A673 (cell line): ENCODE data around the gene DEFB124. TPM values are rescaled to one million over a fixed set of nuclear protein-coding genes. Genes with fewer than 3 reads are reported as not detected.

ENCODE experiments used
- BruUV-seq: library from RNA; stranded (reverse); fragments of 400-500 nt; replicated peaks from 2 replicates; lab custom pipeline; 2021; lab: Mats Ljungman, UMichigan
- CTCF ChIA-PET: fragments of 300-600 bp; sonication (Branson Sonifier 250); formaldehyde crosslinking; loops from one replicate; lab custom pipeline; 2022; ENCODE audit warnings: antibody characterized with exemption; lab: Charles Lee
- POLR2A ChIA-PET: fragments of 300-600 bp; sonication (Branson Sonifier 250); formaldehyde crosslinking; loops from one replicate; lab custom pipeline; 2022; ENCODE audit warnings: antibody characterized with exemption; ENCODE audit not compliant: low non-redundant PET; lab: Charles Lee
- DNase-seq: peaks from one replicate; pipeline ENCODE4 v3.0.0-alpha.2; 2015; ENCODE audit warnings: low spot score
- H3K27ac ChIP-seq: fragments of 200-600 bp; sonication (generic); 2 replicates; pipeline ENCODE4 v1.5.1; 2016; ENCODE audit warnings: mixed run types, low read depth, mild to moderate bottlenecking, mixed read lengths, antibody characterized with exemption, low read length; ENCODE audit not compliant: poor library complexity, severe bottlenecking
- H3K27me3 ChIP-seq: fragments of 200-600 bp; sonication (generic); replicated peaks from 2 replicates; pipeline ENCODE4 v1.6.1; 2017; ENCODE audit warnings: mixed run types, low read depth, mild to moderate bottlenecking, mixed read lengths, antibody characterized with exemption, low read length; ENCODE audit not compliant: insufficient read depth, poor library complexity
- H3K36me3 ChIP-seq: fragments of 200-600 bp; sonication (generic); 2 replicates; pipeline ENCODE4 v1.6.1; 2016; ENCODE audit warnings: mixed run types, mild to moderate bottlenecking, mixed read lengths, antibody characterized with exemption, low read length; ENCODE audit not compliant: insufficient read depth, poor library complexity, severe bottlenecking
- H3K4me1 ChIP-seq: fragments of 200-600 bp; sonication (generic); 2 replicates; pipeline ENCODE4 v1.6.1; 2017; ENCODE audit warnings: mixed run types, mild to moderate bottlenecking, mixed read lengths, antibody characterized with exemption, low read length; ENCODE audit not compliant: insufficient read depth, poor library complexity, severe bottlenecking
- H3K4me3 ChIP-seq: fragments of 200-600 bp; sonication (generic); 2 replicates; pipeline ENCODE4 v1.5.1; 2016; ENCODE audit warnings: low read depth, mixed run types, mild to moderate bottlenecking, mixed read lengths, low read length; ENCODE audit not compliant: poor library complexity, severe bottlenecking
- H3K9me3 ChIP-seq: fragments of 200-600 bp; sonication (generic); 2 replicates; pipeline ENCODE4 v1.6.1; 2016; ENCODE audit warnings: mixed run types, low read depth, mild to moderate bottlenecking, mixed read lengths, antibody characterized with exemption, low read length; ENCODE audit not compliant: poor library complexity, severe bottlenecking
- EZH2 ChIP-seq: fragments of 200-600 bp; sonication (generic); IDR thresholded peaks from 2 replicates; pipeline ENCODE4 v1.6.1; 2017; ENCODE audit warnings: borderline replicate concordance, low read depth, mild to moderate bottlenecking, mixed read lengths, antibody characterized with exemption, low read length; ENCODE audit not compliant: poor library complexity, severe bottlenecking
- intact Hi-C: fragments of 100-400 bp; cut with micrococcal nuclease; formaldehyde crosslinking; loops from one replicate; pipeline ENCODE4 v1.10.0; 2022; ENCODE audit not compliant: unreplicated experiment
- total RNA-seq: library from RNA; stranded (reverse); gene quantifications from 2 replicates; pipeline ENCODE4 v1.2.3, GENCODE V29; 2021
- TF ChIP-seq, protein P1 (sequence below): fragments of 300-800, 200-600 bp; sonication (generic); conservative IDR thresholded peaks from 2 replicates; pipeline ENCODE4 v1.5.1; 2017; ENCODE audit warnings: low read depth, mild to moderate bottlenecking, antibody characterized with exemption, low read length, moderate library complexity, mixed read lengths

Gene DEFB124
- total RNA-seq, 1 experiment from 2014 or later, result not detected

DNA sequence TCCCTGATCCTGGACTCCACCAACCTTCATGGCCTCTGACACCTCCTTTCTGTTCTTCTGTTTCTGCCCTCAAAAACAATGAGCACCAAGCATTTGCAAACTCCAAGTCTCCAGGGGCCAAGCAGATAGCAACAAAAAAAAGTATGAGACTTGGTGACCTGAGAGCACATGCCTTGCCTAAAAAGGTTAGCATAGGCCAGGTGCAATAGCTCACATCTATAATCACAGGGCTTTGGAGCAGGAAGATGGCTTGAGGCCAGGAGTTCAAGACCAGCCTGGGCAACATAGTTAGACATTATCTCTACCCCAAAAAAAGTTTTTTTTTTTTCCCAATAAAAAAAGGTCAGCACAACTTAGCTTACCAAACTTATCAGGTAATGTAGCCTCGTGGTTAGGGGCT is 25.6 kb upstream of the DEFB124 start:
- H3K27me3 ChIP-seq, result no peaks in the 10 kb centered on the region
- ChIA-PET CTCF (interaction anchor here (1.7 kb wide), 1 partner anchor 40 kb away, joined by 5 read pairs; no protein-coding TSS in a partner anchor), POLR2A (no interaction called here)
- intact Hi-C loops, result no loop called here
- H3K27ac ChIP-seq, result no peak overlapping the region
- H3K36me3 ChIP-seq, result no peaks in the 10 kb centered on the region
- no peaks in the 10 kb centered on the region for H3K4me1 ChIP-seq
- H3K9me3 ChIP-seq, result no peaks in the 10 kb centered on the region
- no TSS peak for BruUV-seq
- no peak overlapping the region for H3K4me3 ChIP-seq
- TF ChIP-seq, protein P1, sequence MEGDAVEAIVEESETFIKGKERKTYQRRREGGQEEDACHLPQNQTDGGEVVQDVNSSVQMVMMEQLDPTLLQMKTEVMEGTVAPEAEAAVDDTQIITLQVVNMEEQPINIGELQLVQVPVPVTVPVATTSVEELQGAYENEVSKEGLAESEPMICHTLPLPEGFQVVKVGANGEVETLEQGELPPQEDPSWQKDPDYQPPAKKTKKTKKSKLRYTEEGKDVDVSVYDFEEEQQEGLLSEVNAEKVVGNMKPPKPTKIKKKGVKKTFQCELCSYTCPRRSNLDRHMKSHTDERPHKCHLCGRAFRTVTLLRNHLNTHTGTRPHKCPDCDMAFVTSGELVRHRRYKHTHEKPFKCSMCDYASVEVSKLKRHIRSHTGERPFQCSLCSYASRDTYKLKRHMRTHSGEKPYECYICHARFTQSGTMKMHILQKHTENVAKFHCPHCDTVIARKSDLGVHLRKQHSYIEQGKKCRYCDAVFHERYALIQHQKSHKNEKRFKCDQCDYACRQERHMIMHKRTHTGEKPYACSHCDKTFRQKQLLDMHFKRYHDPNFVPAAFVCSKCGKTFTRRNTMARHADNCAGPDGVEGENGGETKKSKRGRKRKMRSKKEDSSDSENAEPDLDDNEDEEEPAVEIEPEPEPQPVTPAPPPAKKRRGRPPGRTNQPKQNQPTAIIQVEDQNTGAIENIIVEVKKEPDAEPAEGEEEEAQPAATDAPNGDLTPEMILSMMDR, result no peak
- no peak for TF ChIP-seq EZH2
- no peak for DNase-seq

DNA sequence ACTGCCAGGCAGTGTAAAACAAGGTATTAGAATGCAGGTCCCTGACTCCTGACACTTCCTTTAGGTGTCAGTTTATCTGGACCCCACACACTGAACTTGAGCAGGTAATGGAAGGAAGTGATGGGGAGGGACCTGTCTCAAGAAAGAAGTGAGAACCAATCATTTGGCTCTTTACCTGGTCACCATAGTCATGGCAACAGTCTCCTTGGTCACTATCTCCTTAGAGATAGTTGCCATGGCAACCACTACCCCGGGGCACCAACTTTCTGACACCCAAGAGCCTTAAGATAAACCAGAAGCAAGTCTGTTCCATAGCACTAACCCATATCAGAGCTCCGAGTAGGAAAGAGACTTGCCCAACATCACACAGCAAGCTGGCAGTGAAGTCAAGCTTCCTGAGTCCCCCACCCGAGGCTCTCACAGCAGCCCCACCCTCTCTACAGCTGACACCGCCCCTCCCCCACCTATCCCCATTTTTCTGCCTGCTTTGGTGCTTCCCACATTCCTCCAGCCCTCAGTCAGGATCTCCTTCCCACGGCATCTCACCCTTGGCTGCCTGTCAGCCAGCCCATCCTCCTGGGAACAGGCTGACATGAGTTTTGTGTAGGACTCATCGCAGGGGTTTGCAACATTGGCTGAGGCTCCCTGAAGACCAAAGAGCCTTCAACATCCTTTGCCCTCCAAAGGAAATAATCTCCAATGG is 23.1 kb upstream of the DEFB124 start:
- Histone ChIP-seq H3K9me3 (no peaks in the 10 kb centered on the region), H3K27ac (no peak overlapping the region), H3K4me3 (no peak overlapping the region), H3K4me1 (no peaks in the 10 kb centered on the region), H3K36me3 (no peaks in the 10 kb centered on the region), H3K27me3 (no peaks in the 10 kb centered on the region)
- BruUV-seq, result no TSS peak
- ChIA-PET POLR2A (no interaction called here), CTCF (no interaction called here)
- no peak for TF ChIP-seq EZH2
- TF ChIP-seq, protein P1, result no peak
- intact Hi-C loops, result no loop called here
- DNase-seq, result no peak

DNA sequence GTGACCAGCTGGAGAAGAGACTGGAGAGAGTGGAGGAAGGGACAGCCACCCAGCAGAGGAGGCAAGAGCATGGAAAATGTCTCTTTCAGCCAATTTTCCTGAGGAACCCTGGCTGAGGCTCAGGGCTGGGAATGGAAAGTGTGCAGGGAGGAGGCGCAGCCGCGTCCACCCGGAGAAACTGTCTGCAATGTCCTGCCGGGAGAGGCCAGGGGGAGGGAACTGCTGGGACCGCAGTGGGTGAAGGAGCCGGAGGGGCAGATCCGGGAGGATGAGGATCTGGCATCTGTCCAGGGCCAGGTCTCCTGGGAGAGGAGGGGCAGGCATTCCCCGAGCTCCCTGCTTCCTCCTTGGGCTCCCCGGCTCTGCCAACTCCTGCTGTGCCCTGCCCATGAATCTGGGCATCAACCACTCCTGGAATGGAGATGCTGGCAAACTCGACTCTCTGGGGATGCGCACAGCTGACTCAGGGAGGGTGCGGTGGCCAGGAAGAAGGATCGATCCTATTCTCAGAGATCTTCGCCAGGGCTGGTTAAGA is 21.9 kb upstream of the DEFB124 start:
- no peaks in the 10 kb centered on the region for H3K36me3 ChIP-seq
- TF ChIP-seq, protein P1, result no peak
- TF ChIP-seq EZH2, result no peak
- peak; percentile 32 for DNase-seq
- H3K27me3 ChIP-seq, result no peaks in the 10 kb centered on the region
- no peaks in the 10 kb centered on the region for H3K9me3 ChIP-seq
- no TSS peak for BruUV-seq
- no peak overlapping the region for H3K27ac ChIP-seq
- POLR2A ChIA-PET, result no interaction called here
- no peak overlapping the region for H3K4me3 ChIP-seq
- H3K4me1 ChIP-seq, result no peaks in the 10 kb centered on the region
- CTCF ChIA-PET, result no interaction called here
- intact Hi-C loops, result no loop called here
